ENCODE results near the gene LRRC17. TPM values are rescaled to one million over a fixed set of nuclear protein-coding genes. Genes with fewer than 3 reads are reported as not detected.

Gene LRRC17
- total RNA-seq, 2 donors from 2014 or later = 1.0 to 9.8 TPM

DNA sequence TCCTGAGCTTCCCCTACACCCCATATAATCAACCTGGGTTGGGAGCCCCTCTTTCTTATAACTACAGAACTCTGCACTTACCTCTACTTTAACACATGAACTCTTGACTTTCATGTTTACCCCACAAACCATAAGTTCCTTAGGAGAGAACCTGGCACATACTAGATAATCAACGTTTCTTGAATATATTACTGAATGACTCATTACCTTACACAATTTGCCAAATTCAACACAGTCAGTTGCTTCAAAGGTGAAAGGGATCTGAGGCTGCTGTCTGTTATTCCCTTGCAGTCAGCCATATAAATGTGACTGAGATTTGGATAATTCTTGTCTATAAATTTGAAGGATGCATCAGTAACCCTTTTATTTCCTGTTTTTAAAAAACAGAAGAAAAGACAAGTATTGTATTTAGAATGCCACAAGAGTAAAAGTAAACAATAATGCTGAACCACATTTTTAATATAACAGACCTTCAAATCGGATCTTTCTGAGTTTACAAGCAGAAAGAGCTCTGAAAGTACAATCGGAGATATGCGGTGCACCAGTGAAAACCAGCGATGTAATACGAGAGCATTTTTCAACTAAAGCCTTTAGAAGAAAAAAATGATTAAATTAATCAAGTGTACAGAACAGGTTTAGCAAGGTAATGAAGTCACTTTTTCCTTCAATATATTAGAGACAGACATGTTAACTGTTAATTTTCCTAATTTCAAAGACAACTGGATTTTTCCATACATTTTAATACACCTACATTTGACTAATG lies 29.5 kb upstream of the LRRC17 start:
- no peak for DNase-seq (ENCODE audit: low spot score)
- Histone ChIP-seq H3K4me3 (no peak overlapping the region), H3K27me3 (replicated peaks; ENCODE audit: insufficient read depth) (no peaks in the 10 kb centered on the region), H3K4me1 (replicated peaks) (no peaks in the 10 kb centered on the region), H3K36me3 (no peaks in the 10 kb centered on the region), H3K27ac (no peak overlapping the region), H3K9me3 (no peaks in the 10 kb centered on the region)
- intact Hi-C loops (cut with DNase I) = no loop called here
- TF ChIP-seq, protein P1, sequence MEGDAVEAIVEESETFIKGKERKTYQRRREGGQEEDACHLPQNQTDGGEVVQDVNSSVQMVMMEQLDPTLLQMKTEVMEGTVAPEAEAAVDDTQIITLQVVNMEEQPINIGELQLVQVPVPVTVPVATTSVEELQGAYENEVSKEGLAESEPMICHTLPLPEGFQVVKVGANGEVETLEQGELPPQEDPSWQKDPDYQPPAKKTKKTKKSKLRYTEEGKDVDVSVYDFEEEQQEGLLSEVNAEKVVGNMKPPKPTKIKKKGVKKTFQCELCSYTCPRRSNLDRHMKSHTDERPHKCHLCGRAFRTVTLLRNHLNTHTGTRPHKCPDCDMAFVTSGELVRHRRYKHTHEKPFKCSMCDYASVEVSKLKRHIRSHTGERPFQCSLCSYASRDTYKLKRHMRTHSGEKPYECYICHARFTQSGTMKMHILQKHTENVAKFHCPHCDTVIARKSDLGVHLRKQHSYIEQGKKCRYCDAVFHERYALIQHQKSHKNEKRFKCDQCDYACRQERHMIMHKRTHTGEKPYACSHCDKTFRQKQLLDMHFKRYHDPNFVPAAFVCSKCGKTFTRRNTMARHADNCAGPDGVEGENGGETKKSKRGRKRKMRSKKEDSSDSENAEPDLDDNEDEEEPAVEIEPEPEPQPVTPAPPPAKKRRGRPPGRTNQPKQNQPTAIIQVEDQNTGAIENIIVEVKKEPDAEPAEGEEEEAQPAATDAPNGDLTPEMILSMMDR (IDR thresholded peaks at IDR 0.05) = no peak
- no peak for TF ChIP-seq POLR2AphosphoS5 (IDR thresholded peaks at IDR 0.05)
- no peak for TF ChIP-seq POLR2A (IDR thresholded peaks at IDR 0.05)
- 17% methylated on average over 6 of the region's 6 CpGs for WGBS

DNA sequence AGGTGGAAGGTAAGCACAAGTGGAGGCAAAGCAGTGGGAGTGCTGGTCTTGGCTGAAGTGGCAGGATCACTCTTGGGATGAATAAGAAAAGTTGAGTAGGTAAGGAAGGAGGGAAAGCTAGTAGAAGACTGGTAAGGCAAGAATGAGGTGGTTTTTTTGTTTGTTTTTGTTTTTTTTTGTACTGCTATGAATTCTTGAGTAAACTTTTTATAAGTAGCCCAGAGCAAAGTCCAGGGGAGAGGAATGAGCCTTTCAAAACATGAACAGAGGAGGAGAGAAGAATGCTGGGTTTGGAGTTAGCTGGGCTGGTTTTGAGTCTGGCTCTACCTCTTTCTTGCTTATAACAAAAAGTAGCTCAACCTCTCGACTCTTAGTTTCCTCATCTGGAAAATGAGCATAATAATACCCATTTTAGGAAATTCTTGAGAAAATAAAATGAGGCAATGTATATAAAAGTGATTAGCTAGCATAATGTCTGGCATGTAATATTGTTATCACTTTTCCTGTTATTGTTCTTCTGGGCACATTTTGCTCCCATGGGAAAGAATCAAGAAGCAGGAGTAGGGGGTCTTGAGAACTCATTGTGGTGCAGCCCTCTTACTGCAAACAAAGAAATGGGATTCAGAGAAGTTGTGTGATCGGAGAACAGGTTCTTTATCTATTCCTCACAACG lies 24.1 kb upstream of the LRRC17 start:
- no peaks in the 10 kb centered on the region for H3K9me3 ChIP-seq
- no peak overlapping the region for H3K4me3 ChIP-seq
- no peak overlapping the region for H3K27ac ChIP-seq
- TF ChIP-seq, protein P1 (IDR thresholded peaks at IDR 0.05) = no peak
- TF ChIP-seq POLR2AphosphoS5 (IDR thresholded peaks at IDR 0.05) = no peak
- no peak for TF ChIP-seq POLR2A (IDR thresholded peaks at IDR 0.05)
- WGBS = 88% methylated on average over 3 of the region's 3 CpGs
- H3K36me3 ChIP-seq = no peaks in the 10 kb centered on the region
- intact Hi-C loops (cut with DNase I) = no loop called here
- no peaks in the 10 kb centered on the region for H3K27me3 ChIP-seq (replicated peaks; ENCODE audit: insufficient read depth)
- H3K4me1 ChIP-seq (replicated peaks) = no peaks in the 10 kb centered on the region
- DNase-seq (ENCODE audit: low spot score) = no peak

- DNase-seq (ENCODE audit: low spot score) = no peak
- Histone ChIP-seq H3K4me3 (no peak overlapping the region), H3K27ac (no peak overlapping the region), H3K27me3 (replicated peaks; ENCODE audit: insufficient read depth) (no peaks in the 10 kb centered on the region), H3K36me3 (no peaks in the 10 kb centered on the region), H3K9me3 (no peaks in the 10 kb centered on the region), H3K4me1 (replicated peaks) (no peaks in the 10 kb centered on the region)
- WGBS = 66% methylated on average over 2 of the region's 2 CpGs
- intact Hi-C loops (cut with DNase I) = no loop called here
- TF ChIP-seq, protein P1 (IDR thresholded peaks at IDR 0.05) = no peak
- TF ChIP-seq POLR2A (IDR thresholded peaks at IDR 0.05) (no peak), POLR2AphosphoS5 (IDR thresholded peaks at IDR 0.05) (no peak)
Observed at GRCh38 chr7:102889851-102890250, 22.9 kb upstream of the LRRC17 start.

- no peak for TF ChIP-seq POLR2A (IDR thresholded peaks at IDR 0.05)
- TF ChIP-seq, protein P1 (IDR thresholded peaks at IDR 0.05) = no peak
- no peak for TF ChIP-seq POLR2AphosphoS5 (IDR thresholded peaks at IDR 0.05)
- no peak for DNase-seq (ENCODE audit: low spot score)
- Histone ChIP-seq H3K4me1 (replicated peaks) (no peaks in the 10 kb centered on the region), H3K27ac (no peak overlapping the region), H3K4me3 (no peak overlapping the region), H3K27me3 (replicated peaks; ENCODE audit: insufficient read depth) (no peaks in the 10 kb centered on the region), H3K36me3 (no peaks in the 10 kb centered on the region), H3K9me3 (no peaks in the 10 kb centered on the region)
- intact Hi-C loops (cut with DNase I) = no loop called here
- 47% methylated on average over 2 of the region's 2 CpGs for WGBS
Observed at GRCh38 chr7:102890292-102890970, 22.4 kb upstream of the LRRC17 start.

Data from prostate gland (tissue), 2 donors.